ENCODE measurements around the gene BAG1.

Gene BAG1

DNA sequence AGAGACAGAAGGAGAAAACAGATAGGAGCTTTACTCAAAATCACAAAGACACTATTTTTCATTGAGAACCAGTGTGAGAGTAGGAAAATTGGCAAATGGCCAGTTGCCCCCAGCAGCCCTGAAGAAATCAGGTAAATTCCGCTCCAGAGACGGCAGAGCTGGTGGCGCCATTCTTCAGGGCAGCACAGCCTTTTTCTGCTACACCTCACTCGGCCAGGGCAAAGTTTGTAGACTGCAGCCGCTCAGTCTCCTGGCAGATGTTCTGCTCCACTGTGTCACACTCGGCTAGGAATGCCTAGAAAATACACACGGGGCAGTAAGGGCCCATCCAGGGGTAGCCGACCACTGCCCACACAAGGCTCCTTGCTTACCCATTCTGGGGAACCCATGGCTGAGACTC is 9.5 kb downstream of the BAG1 start:
- no peaks in the 10 kb centered on the region for H3K9me3 ChIP-seq (ENCODE audit: low read length)
- H2AFZ ChIP-seq (ENCODE audit: low read length) = no peak overlapping the region
- no peaks in the 10 kb centered on the region for H3K4me1 ChIP-seq (ENCODE audit: insufficient read depth, low read length, severe bottlenecking)
- no peaks in the 10 kb centered on the region for H3K79me2 ChIP-seq (ENCODE audit: insufficient read depth, low read length)
- TF ChIP-seq, protein P1, sequence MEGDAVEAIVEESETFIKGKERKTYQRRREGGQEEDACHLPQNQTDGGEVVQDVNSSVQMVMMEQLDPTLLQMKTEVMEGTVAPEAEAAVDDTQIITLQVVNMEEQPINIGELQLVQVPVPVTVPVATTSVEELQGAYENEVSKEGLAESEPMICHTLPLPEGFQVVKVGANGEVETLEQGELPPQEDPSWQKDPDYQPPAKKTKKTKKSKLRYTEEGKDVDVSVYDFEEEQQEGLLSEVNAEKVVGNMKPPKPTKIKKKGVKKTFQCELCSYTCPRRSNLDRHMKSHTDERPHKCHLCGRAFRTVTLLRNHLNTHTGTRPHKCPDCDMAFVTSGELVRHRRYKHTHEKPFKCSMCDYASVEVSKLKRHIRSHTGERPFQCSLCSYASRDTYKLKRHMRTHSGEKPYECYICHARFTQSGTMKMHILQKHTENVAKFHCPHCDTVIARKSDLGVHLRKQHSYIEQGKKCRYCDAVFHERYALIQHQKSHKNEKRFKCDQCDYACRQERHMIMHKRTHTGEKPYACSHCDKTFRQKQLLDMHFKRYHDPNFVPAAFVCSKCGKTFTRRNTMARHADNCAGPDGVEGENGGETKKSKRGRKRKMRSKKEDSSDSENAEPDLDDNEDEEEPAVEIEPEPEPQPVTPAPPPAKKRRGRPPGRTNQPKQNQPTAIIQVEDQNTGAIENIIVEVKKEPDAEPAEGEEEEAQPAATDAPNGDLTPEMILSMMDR (IDR thresholded peaks at IDR 0.05; ENCODE audit: low read length) = no peak
- no peak for TF ChIP-seq EZH2 (IDR thresholded peaks at IDR 0.05; ENCODE audit: borderline replicate concordance, low read length)
- no peaks in the 10 kb centered on the region for H4K20me1 ChIP-seq (ENCODE audit: insufficient read depth, low read length)
- H3K9me2 ChIP-seq (ENCODE audit: low read depth, low read length) = no peaks in the 10 kb centered on the region
- H3K4me3 ChIP-seq (ENCODE audit: low read depth, low read length, poor library complexity, severe bottlenecking) = no peak overlapping the region
- H3K27ac ChIP-seq (ENCODE audit: low read depth, low read length, poor library complexity, severe bottlenecking) = no peak overlapping the region
- no peaks in the 10 kb centered on the region for H3F3A ChIP-seq (ENCODE audit: insufficient read depth, low read length)
- H3K27me3 ChIP-seq (ENCODE audit: insufficient read depth, low read length) = no peaks in the 10 kb centered on the region
- no peak overlapping the region for H3K9ac ChIP-seq (ENCODE audit: low read length)
- no peak overlapping the region for H3K4me2 ChIP-seq (ENCODE audit: low read length)
- H3K36me3 ChIP-seq (ENCODE audit: insufficient read depth, low read length) = peaks cover 85% of the 10 kb centered on the region

DNA sequence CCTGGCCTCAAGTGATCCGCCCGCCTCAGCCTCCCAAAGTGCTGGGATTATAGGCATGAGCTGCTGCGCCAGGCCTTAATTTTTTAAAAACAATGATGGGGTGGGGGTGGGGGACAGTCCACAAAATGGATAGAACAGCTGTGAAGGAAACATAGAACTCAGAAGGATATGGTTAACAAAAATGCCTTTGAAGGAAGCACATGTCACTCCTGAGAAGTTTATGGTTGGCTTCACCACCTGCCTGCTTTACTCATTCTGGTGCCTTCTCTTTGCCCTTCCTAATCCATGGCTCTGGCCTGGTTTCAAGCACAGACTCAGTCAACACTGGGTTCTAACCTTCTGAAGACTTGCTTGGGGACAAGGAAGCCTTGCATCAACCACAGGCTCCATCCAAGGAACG is 10.3 kb downstream of the BAG1 start:
- no peaks in the 10 kb centered on the region for H3K9me3 ChIP-seq (ENCODE audit: low read length)
- H3K27me3 ChIP-seq (ENCODE audit: insufficient read depth, low read length) = no peaks in the 10 kb centered on the region
- H3K27ac ChIP-seq (ENCODE audit: low read depth, low read length, poor library complexity, severe bottlenecking) = no peak overlapping the region
- no peaks in the 10 kb centered on the region for H3K9me2 ChIP-seq (ENCODE audit: low read depth, low read length)
- H3K4me2 ChIP-seq (ENCODE audit: low read length) = no peak overlapping the region
- TF ChIP-seq, protein P1 (IDR thresholded peaks at IDR 0.05; ENCODE audit: low read length) = no peak
- TF ChIP-seq EZH2 (IDR thresholded peaks at IDR 0.05; ENCODE audit: borderline replicate concordance, low read length) = no peak
- H3K9ac ChIP-seq (ENCODE audit: low read length) = no peak overlapping the region
- H3K4me1 ChIP-seq (ENCODE audit: insufficient read depth, low read length, severe bottlenecking) = peaks cover 7% of the 10 kb centered on the region
- H4K20me1 ChIP-seq (ENCODE audit: insufficient read depth, low read length) = no peaks in the 10 kb centered on the region
- no peak overlapping the region for H3K4me3 ChIP-seq (ENCODE audit: low read depth, low read length, poor library complexity, severe bottlenecking)
- H3F3A ChIP-seq (ENCODE audit: insufficient read depth, low read length) = no peaks in the 10 kb centered on the region
- H3K36me3 ChIP-seq (ENCODE audit: insufficient read depth, low read length) = peaks cover 84% of the 10 kb centered on the region
- H3K79me2 ChIP-seq (ENCODE audit: insufficient read depth, low read length) = no peaks in the 10 kb centered on the region
- H2AFZ ChIP-seq (ENCODE audit: low read length) = no peak overlapping the region

DNA sequence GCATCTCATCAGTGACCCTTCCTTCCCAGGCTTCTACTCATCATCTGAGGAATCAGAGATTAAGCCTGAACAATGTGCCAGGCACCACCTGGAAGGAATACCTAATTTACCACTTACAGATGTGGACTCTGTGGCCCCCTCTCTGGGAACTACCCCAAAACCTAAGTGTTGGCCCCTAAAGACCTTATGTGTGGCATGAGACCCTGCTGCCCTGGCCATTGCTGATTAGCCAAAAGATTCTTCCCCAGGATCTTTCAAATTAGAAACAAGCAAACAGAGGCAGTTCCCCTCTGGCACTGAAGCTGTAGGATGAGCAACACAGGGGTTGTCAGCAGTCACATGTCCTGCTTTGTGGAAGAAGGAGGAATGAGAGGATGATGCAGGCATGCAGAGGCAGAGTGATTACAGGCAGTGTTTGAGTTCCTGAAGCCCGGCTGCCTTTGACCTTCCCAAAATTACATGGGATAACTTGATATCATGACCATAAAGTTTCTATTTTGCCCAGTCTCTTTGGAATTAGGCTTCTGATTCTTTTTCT is 14.0 kb downstream of the BAG1 start:
- Histone ChIP-seq H3F3A (ENCODE audit: insufficient read depth, low read length) (no peaks in the 10 kb centered on the region), H4K20me1 (ENCODE audit: insufficient read depth, low read length) (no peaks in the 10 kb centered on the region), H3K9me2 (ENCODE audit: low read depth, low read length) (no peaks in the 10 kb centered on the region), H3K27me3 (ENCODE audit: insufficient read depth, low read length) (no peaks in the 10 kb centered on the region), H3K27ac (ENCODE audit: low read depth, low read length, poor library complexity, severe bottlenecking) (no peak overlapping the region), H3K9ac (ENCODE audit: low read length) (no peak overlapping the region), H3K9me3 (ENCODE audit: low read length) (no peaks in the 10 kb centered on the region), H2AFZ (ENCODE audit: low read length) (no peak overlapping the region), H3K79me2 (ENCODE audit: insufficient read depth, low read length) (no peaks in the 10 kb centered on the region), H3K4me2 (ENCODE audit: low read length) (no peak overlapping the region), H3K4me1 (ENCODE audit: insufficient read depth, low read length, severe bottlenecking) (peaks cover 11% of the 10 kb centered on the region), H3K36me3 (ENCODE audit: insufficient read depth, low read length) (peaks cover 48% of the 10 kb centered on the region), H3K4me3 (ENCODE audit: low read depth, low read length, poor library complexity, severe bottlenecking) (no peak overlapping the region)
- TF ChIP-seq, protein P1 (IDR thresholded peaks at IDR 0.05; ENCODE audit: low read length) = no peak
- no peak for TF ChIP-seq EZH2 (IDR thresholded peaks at IDR 0.05; ENCODE audit: borderline replicate concordance, low read length)

All from OCI-LY1 (cell line).